Suppressor macrophage (primary cell): ENCODE results near the gene ELF3.
"Not testable (repeated sequence)": the region's sequence is repeated elsewhere in the genome, so short reads cannot be mapped to it uniquely, and the experiment has no call there.

Source experiments
- DNase-seq, 4 experiments: peaks; one replicate each; pipeline ENCODE4 v3.0.0-alpha.2; 2020 to 2022
- total RNA-seq, 17 experiments: gene quantifications; one replicate each; lab custom pipeline; 2026; ENCODE audit warnings: mixed read lengths in 6 of 17, inconsistent platforms in 3 of 17; lab: John Stamatoyannopoulos, UW

The ELF3 gene
- total RNA-seq = 0 to 1.3 (median 0.37) reads per million in 17 experiments

- DNase-seq = no peak
These were observed at the start of gene ELF3 for GRCh38 chr1:202010180-202011015. ELF3 (plus strand) TSS chr1:202010587; CDS start chr1:202011137, 550 bp downstream.

- not testable (repeated sequence) for DNase-seq
These were observed 48.0 kb upstream of the ELF3 start for GRCh38 chr1:201962382-201962781.

GRCh38 chr1:201964261-201964660 is 46.1 kb upstream of the ELF3 start:
- DNase-seq = no peak

- DNase-seq = no peak
These were observed 44.2 kb upstream of the ELF3 start for GRCh38 chr1:201966171-201966570.

- no peak for DNase-seq
These were observed 42.0 kb upstream of the ELF3 start for GRCh38 chr1:201968202-201968925.

GRCh38 chr1:201970334-201971159 is 39.8 kb upstream of the ELF3 start:
- DNase-seq = no peak

GRCh38 chr1:201982082-201982622 is 28.2 kb upstream of the ELF3 start:
- DNase-seq = peak; percentile 80 to 94 (median 88)

- DNase-seq = peak; percentile 87 to 94 (median 92)
These were observed 27.6 kb upstream of the ELF3 start, which contains the start of gene RNPEP for GRCh38 chr1:201982623-201983379. RNPEP (plus strand) TSS chr1:201982648; CDS start chr1:201982667, 19 bp downstream.

GRCh38 chr1:201983380-201983805 is 27.0 kb upstream of the ELF3 start:
- no peak for DNase-seq

- DNase-seq = no peak
These were observed 25.9 kb upstream of the ELF3 start for GRCh38 chr1:201984446-201984845.

- DNase-seq = no peak
These were observed 25.0 kb upstream of the ELF3 start for GRCh38 chr1:201985355-201985754.

GRCh38 chr1:201988601-201989000 is 21.8 kb upstream of the ELF3 start:
- DNase-seq = no peak

- DNase-seq = no peak
These were observed 20.8 kb upstream of the ELF3 start for GRCh38 chr1:201989354-201990128.

GRCh38 chr1:201990427-201990826 is 20.0 kb upstream of the ELF3 start:
- DNase-seq = no peak

- peak; percentile 43 to 66 (median 56) for DNase-seq
These were observed 10.7 kb upstream of the ELF3 start for GRCh38 chr1:201999625-202000238.

GRCh38 chr1:202002507-202002906 is 7.9 kb upstream of the ELF3 start:
- no peak for DNase-seq

GRCh38 chr1:202004711-202005110 is 5.7 kb upstream of the ELF3 start:
- DNase-seq = no peak

GRCh38 chr1:202005958-202006357 is 4.4 kb upstream of the ELF3 start:
- DNase-seq = no peak

GRCh38 chr1:202007304-202007703 is 3.1 kb upstream of the ELF3 start:
- DNase-seq = no peak

GRCh38 chr1:202007805-202008489 is 2.4 kb upstream of the ELF3 start:
- DNase-seq = no peak
